ENCODE data around the gene CSE1L.

The CSE1L gene

DNA sequence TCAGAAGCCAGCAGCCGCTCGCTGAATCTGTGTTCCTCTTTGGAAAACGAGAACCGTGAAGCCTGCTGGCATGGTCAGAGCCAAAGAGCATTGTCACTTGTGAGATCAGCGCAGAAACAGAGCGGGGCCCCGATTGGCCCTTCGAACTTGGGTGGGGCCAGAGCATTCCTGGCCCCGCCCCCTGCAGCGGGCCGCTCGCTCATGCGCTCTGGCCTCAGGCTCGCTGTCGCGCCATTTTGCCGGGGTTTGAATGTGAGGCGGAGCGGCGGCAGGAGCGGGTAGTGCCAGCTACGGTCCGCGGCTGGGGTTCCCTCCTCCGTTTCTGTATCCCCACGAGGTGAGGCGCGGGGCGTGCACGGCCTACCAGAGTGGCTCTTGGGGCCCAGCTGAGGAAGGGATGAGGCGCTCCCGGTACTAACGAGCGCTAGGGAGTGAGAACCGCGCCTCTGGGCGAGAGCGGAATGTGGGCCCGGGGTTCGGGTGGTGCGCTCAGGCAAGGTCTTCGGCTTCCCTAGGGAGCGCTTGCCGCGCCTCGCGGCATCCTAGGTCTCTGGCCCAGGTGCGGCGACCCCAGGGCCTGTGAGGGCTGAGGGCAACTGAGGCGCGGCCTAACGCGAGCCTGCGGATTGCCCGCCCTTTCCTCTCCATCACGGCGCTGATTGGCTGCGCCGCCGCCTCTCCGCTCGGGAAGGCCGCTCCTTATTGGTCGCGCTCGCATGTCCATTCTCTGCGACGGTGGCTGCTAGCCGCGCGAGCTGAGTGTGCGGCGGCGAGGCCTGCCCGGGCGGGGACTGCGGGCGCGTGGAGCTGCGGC lies at the start of gene CSE1L (continued):
- TF ChIP-seq, protein P1, sequence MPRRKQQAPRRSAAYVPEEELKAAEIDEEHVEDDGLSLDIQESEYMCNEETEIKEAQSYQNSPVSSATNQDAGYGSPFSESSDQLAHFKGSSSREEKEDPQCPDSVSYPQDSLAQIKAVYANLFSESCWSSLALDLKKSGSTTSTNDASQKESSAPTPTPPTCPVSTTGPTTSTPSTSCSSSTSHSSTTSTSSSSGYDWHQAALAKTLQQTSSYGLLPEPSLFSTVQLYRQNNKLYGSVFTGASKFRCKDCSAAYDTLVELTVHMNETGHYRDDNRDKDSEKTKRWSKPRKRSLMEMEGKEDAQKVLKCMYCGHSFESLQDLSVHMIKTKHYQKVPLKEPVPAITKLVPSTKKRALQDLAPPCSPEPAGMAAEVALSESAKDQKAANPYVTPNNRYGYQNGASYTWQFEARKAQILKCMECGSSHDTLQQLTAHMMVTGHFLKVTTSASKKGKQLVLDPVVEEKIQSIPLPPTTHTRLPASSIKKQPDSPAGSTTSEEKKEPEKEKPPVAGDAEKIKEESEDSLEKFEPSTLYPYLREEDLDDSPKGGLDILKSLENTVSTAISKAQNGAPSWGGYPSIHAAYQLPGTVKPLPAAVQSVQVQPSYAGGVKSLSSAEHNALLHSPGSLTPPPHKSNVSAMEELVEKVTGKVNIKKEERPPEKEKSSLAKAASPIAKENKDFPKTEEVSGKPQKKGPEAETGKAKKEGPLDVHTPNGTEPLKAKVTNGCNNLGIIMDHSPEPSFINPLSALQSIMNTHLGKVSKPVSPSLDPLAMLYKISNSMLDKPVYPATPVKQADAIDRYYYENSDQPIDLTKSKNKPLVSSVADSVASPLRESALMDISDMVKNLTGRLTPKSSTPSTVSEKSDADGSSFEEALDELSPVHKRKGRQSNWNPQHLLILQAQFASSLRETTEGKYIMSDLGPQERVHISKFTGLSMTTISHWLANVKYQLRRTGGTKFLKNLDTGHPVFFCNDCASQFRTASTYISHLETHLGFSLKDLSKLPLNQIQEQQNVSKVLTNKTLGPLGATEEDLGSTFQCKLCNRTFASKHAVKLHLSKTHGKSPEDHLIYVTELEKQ (tag by site-specific recombination; IDR thresholded peaks at IDR 0.05; ENCODE audit: borderline replicate concordance): 0 out of 2 replicates have a peak, but pooled peaks have one; percentile 21
- TF ChIP-seq ZNF548 (tag by site-specific recombination; IDR thresholded peaks at IDR 0.05): no peak

DNA sequence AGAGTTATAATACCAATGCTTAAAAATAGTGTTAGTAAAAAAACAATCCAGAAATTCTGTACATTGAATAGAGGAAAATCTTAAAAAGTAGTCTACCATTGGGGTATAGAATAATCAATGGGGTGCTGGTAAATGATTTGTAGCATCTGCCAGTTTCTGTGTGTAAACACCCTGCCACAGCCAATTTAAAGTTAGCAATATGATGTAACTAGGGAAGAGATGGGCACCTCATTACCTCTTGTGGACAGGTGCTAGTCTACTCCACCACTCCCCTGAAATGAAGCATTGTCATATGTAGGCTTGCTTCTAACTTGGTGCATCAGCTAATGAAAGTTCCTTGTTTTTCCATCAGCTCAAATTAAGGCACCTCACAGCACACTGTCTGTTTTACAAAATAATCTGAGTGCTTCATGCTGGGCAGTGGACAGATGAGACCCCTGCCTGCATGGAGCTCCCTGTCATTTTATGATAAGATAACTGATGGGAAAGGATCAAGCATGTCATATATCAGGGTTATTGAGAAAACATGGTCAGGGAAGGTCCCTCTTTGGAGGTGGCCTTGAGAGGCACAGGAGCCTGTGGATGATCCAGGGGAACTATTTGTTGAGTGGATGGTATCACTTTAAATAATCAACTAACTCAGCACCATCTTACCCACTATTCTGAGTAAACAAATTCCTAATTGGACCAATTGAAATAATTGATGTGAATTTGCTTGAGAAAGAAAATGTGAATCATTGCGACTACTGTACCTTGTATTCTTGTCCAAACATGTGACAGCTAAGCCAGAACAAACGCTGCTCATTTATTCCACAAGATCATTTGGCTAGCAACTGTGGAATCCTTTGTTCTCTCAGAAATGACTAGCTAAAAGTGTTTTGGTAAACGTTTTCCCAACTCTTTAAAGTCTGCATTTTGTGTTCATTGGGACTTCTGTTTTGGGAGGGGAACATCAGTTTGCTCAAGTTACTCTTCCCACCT lies 45.9 kb upstream of the CSE1L start:
- TF ChIP-seq ZNF561 (tag by site-specific recombination; IDR thresholded peaks at IDR 0.05; ENCODE audit: borderline replicate concordance) (no peak), ZSCAN30 (tag by site-specific recombination; IDR thresholded peaks at IDR 0.05) (no peak), ZNF560 (tag by site-specific recombination; IDR thresholded peaks at IDR 0.05; ENCODE audit: borderline replicate concordance) (no peak), ZNF114 (tag by site-specific recombination; IDR thresholded peaks at IDR 0.05) (no peak), ZFP69B (tag by site-specific recombination; IDR thresholded peaks at IDR 0.05) (no peak)
- TF ChIP-seq, protein P2, sequence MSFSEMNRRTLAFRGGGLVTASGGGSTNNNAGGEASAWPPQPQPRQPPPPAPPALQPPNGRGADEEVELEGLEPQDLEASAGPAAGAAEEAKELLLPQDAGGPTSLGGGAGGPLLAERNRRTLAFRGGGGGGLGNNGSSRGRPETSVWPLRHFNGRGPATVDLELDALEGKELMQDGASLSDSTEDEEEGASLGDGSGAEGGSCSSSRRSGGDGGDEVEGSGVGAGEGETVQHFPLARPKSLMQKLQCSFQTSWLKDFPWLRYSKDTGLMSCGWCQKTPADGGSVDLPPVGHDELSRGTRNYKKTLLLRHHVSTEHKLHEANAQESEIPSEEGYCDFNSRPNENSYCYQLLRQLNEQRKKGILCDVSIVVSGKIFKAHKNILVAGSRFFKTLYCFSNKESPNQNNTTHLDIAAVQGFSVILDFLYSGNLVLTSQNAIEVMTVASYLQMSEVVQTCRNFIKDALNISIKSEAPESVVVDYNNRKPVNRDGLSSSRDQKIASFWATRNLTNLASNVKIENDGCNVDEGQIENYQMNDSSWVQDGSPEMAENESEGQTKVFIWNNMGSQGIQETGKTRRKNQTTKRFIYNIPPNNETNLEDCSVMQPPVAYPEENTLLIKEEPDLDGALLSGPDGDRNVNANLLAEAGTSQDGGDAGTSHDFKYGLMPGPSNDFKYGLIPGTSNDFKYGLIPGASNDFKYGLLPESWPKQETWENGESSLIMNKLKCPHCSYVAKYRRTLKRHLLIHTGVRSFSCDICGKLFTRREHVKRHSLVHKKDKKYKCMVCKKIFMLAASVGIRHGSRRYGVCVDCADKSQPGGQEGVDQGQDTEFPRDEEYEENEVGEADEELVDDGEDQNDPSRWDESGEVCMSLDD (tag by site-specific recombination; IDR thresholded peaks at IDR 0.05): no peak
- CTCF ChIA-PET: interaction anchor here (0.6 to 1.0 kb wide), 2 partner anchors 78 to 228 kb away, joined by 3 to 4 read pairs; no protein-coding TSS in a partner anchor
- POLR2A ChIA-PET: interaction anchor here (0.5 to 0.6 kb wide), 2 partner anchors 95 to 175 kb away, joined by 6 read pairs; no protein-coding TSS in a partner anchor
- Histone ChIP-seq H3K9me3 (ENCODE audit: control insufficient read depth, insufficient read depth, low read depth, low read length) (no peaks in the 10 kb centered on the region), H3K36me3 (ENCODE audit: control insufficient read depth in 2 of 2, insufficient read depth in 1 of 2, low read length in 2 of 2) (peaks cover 24 to 69% of the 10 kb centered on the region in 2 experiments), H3K27ac (ENCODE audit: extremely low read depth, low read depth, low read length) (no peak overlapping the region), H3K4me3 (ENCODE audit: low read depth, low read length) (no peak overlapping the region), H3K4me1 (ENCODE audit: control insufficient read depth, insufficient read depth, low read length) (no peaks in the 10 kb centered on the region)

DNA sequence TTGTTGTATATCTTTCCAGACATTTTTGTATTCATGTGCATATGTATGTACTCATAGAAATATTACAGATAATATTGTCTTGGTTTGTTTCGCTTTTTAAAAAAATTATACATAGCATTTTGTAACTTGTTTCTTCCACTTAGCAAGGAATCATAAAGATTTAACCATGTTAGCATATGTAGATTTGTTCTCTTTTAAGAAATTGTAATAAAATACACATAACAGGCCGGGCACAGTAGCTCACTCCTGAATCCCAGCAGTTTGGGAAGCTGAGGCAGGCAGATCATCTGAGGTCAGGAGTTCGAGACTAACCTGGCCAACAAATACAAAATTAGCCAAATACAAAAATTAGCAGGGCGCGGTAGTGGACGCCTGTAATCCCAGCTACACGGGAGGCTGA lies 44.4 kb upstream of the CSE1L start:
- Histone ChIP-seq H3K9me3 (ENCODE audit: control insufficient read depth, insufficient read depth, low read depth, low read length) (no peaks in the 10 kb centered on the region), H3K27ac (ENCODE audit: extremely low read depth, low read depth, low read length) (no peak overlapping the region), H3K4me1 (ENCODE audit: control insufficient read depth, insufficient read depth, low read length) (no peaks in the 10 kb centered on the region), H3K36me3 (ENCODE audit: control insufficient read depth in 2 of 2, insufficient read depth in 1 of 2, low read length in 2 of 2) (peaks cover 21 to 66% of the 10 kb centered on the region in 2 experiments; a peak in 2 of 3 replicates), H3K4me3 (ENCODE audit: low read depth, low read length) (no peak overlapping the region)
- ChIA-PET POLR2A (no interaction called here), CTCF (interaction anchor here (1.0 kb wide), 1 partner anchor 14 kb away, joined by 3 read pairs; no protein-coding TSS in a partner anchor)
- no peak for TF ChIP-seq ZNF157 (tag by site-specific recombination; IDR thresholded peaks at IDR 0.05)
- TF ChIP-seq, protein P3, sequence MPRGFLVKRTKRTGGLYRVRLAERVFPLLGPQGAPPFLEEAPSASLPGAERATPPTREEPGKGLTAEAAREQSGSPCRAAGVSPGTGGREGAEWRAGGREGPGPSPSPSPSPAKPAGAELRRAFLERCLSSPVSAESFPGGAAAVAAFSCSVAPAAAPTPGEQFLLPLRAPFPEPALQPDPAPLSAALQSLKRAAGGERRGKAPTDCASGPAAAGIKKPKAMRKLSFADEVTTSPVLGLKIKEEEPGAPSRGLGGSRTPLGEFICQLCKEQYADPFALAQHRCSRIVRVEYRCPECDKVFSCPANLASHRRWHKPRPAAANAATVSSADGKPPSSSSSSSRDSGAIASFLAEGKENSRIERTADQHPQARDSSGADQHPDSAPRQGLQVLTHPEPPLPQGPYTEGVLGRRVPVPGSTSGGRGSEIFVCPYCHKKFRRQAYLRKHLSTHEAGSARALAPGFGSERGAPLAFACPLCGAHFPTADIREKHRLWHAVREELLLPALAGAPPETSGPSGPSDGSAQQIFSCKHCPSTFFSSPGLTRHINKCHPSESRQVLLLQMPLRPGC (tag by site-specific recombination; IDR thresholded peaks at IDR 0.05): no peak
- TF ChIP-seq ZNF16 (tag by site-specific recombination; IDR thresholded peaks at IDR 0.05; ENCODE audit: low read depth): no peak
- TF ChIP-seq ZFP41 (tag by site-specific recombination; IDR thresholded peaks at IDR 0.05; ENCODE audit: borderline replicate concordance): no peak
- no peak for TF ChIP-seq RBAK (tag by site-specific recombination; IDR thresholded peaks at IDR 0.05)
- TF ChIP-seq GFI1B (tag by site-specific recombination; IDR thresholded peaks at IDR 0.05): no peak
- TF ChIP-seq YY1 (tag by site-specific recombination; IDR thresholded peaks at IDR 0.05): no peak
- no peak for TF ChIP-seq ZNF843 (tag by site-specific recombination; IDR thresholded peaks at IDR 0.05)
- TF ChIP-seq, protein P4, sequence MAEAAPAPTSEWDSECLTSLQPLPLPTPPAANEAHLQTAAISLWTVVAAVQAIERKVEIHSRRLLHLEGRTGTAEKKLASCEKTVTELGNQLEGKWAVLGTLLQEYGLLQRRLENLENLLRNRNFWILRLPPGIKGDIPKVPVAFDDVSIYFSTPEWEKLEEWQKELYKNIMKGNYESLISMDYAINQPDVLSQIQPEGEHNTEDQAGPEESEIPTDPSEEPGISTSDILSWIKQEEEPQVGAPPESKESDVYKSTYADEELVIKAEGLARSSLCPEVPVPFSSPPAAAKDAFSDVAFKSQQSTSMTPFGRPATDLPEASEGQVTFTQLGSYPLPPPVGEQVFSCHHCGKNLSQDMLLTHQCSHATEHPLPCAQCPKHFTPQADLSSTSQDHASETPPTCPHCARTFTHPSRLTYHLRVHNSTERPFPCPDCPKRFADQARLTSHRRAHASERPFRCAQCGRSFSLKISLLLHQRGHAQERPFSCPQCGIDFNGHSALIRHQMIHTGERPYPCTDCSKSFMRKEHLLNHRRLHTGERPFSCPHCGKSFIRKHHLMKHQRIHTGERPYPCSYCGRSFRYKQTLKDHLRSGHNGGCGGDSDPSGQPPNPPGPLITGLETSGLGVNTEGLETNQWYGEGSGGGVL (tag by site-specific recombination; IDR thresholded peaks at IDR 0.05): no peak
- no peak for TF ChIP-seq ZNF311 (tag by site-specific recombination; IDR thresholded peaks at IDR 0.05; ENCODE audit: borderline replicate concordance)
- no peak for TF ChIP-seq KLF1 (tag by site-specific recombination; IDR thresholded peaks at IDR 0.05)
- no peak for TF ChIP-seq ZNF10 (tag by site-specific recombination; IDR thresholded peaks at IDR 0.05)

All from HEK293 (cell line).